Ecto neural progenitor cell (in vitro differentiated cells): ENCODE measurements around the gene INTS1.
"Not testable (repeated sequence)": the region's sequence is repeated elsewhere in the genome, so short reads cannot be mapped to it uniquely, and the experiment has no call there.

ENCODE experiments used
- DNase-seq: peaks from one replicate; pipeline ENCODE4 v3.0.0-alpha.2; 2018; ENCODE audit warnings: low spot score

INTS1 gene

DNA sequence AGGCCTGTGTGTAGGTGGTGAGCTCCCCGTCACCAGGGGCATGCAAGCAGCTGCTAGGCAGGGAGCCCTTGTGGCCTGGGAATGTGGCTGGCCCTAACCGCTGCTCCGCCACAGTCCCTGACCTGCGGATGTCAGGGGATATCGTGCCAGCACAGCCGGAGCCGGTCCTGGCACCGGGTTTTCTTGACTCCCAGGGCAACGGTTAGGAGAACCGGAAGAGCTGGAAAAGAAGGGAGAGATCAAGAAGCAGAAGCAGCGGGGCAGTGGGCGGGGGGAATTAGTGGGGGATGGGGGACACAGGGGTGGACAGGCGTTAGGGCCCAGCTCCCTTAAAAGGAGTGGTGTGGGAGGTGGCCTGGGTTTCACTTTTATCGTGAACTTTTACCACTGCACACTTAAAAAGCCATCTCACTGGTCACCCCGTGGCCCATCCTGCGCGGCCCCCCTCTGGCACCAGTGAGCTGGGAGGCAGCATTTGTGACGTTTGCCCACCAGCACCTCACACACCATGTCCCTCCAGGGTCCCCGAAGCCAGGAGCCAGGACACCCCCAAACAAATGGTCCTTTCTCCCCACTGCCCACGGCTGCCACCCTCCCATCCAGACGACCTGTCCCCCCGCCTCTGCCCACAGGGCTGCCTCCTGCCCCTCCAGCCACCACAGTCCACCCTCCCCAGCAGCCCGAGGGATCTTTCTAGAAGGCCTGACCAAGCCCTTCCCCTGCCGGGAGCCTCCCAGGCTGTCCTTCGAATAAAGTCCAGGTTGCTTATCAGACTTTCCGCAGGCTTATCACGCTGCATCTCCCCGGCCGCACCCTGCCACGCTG lies 43.2 kb downstream of the INTS1 start:
- no peak for DNase-seq

DNA sequence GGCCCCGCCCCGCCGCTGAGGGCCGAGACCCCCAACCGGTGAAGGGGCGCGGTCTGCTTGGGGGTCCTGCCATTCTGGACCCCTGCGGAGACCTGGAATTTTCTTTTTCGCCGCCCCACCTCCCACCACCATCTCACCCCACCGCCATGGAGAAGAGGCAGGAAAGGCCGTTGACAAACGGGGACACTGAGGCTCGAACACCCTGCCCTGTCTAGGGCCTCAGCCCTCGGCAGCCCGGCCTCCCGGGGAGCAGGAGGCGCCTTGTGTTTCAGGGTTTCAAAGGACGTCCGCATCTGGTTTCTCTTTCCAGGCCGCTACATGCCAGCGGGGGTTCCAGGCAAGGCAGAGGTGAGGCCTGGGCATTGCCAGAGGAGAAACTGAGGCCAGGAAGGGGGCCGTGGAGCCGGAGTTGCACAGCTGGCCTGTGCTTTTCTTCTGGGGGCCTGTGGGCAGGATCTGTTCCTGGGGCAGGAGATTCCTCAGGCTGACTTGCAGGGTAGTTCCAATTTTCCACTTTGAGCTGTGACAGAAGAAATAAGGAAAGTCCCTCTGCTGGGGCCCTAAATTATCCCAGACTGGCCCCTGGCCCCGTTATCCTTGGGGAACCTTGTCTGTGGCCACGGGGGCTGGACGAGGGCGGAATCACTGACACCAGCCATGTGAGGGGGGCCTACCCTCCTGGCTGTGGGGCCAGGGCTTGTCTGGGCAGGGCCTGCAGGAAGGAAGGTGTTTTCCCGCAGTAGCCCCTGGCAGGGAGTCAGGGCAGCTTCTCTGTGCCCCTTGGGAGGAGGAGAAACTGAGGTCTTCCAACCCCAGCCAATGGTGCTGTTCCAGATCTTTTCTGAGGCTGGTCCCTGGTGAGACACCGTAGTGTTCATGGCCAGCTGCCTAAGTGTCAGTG lies 44.0 kb downstream of the INTS1 start:
- no peak for DNase-seq

DNA sequence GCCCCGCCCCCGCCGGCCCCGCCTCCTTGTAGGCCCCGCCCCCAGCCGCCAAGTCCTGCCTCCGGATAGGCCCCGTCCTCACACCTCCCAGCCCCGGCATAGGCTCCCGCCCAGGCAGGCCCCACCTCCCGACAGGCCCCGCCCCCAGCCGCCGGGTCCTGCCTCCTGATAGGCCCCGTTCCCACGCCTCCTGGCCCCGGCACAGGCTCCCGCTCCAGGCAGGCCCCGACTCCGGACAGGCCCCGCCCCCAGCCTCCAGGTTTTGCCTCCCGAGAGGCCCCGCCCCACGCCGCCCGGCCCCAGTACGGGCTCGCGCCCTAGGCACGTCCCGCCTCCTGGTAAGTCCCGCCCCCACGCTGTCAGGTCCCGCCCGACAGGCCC lies 44.7 kb downstream of the INTS1 start:
- DNase-seq, result peak; percentile 100

DNA sequence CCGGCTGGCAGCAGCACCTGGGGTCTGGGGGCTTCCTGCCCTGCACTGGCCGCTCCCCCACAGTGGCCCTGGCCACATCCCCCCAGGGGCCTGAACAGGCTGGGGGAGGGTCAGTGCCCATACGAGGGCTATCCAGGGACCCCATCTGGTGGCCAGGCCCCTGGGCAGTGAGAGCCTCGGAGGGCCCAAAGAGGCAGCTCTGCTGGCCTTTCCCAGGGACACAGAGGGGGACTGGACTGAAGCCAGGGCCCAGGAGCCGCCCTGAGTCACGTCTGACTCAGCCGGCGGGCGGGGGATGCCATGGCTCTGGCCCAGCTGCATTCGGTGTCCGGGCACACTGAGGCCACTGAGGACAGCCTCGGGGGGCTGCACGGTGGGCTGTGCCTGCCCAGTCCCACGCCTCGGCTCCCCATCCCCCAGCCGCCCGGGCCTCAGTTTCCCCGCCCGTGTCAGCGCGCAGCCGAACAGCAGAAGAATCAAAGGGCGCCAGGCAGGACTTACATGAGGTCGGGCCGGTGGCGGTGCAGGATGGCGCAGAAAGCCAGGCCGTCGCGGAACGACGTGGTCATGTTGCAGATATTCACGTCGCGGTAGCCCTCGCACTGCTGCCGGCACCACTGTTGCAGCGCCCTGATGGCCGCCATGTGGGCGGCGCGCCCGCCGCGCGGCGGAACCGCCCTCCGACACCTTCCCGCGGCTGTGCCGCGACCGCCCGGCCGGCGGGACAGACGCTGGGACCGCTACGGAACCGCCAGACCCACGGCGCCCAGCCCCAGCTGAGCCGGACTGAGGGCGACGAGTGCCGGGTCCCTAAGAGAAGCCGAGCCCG lies 45.3 kb downstream of the INTS1 start, which contains the start of gene MICALL2:
Gene MICALL2 (minus strand): TSS at position 788 of the 829 bp plus-strand sequence. CDS start 144 bp downstream, at position 644.
- peak; percentile 66 for DNase-seq

- DNase-seq, result no peak
Observed at GRCh38 chr7:1457949-1458682, 46.1 kb downstream of the INTS1 start.

GRCh38 chr7:1457059-1457948 lies 46.9 kb downstream of the INTS1 start:
- no peak for DNase-seq

DNA sequence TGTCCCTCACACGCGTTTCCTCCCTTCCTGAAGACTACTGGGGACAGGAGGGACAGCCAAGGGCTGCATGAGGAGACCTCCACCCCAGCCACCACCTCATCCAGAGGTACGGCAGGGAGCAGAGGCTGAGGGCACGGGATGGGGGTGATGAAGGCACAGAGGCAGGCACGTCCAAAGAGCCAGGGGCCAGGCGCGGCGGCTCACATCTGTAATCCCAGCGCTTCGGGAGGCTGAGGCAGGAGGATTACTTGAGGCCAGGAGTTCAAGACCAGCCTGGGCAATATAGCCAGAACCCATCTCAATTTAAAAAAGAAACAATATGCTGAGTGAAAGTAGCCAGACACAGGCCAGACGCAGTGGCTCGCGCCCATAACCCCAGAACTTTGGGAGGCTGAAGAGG lies 48.2 kb downstream of the INTS1 start:
- no peak for DNase-seq

DNA sequence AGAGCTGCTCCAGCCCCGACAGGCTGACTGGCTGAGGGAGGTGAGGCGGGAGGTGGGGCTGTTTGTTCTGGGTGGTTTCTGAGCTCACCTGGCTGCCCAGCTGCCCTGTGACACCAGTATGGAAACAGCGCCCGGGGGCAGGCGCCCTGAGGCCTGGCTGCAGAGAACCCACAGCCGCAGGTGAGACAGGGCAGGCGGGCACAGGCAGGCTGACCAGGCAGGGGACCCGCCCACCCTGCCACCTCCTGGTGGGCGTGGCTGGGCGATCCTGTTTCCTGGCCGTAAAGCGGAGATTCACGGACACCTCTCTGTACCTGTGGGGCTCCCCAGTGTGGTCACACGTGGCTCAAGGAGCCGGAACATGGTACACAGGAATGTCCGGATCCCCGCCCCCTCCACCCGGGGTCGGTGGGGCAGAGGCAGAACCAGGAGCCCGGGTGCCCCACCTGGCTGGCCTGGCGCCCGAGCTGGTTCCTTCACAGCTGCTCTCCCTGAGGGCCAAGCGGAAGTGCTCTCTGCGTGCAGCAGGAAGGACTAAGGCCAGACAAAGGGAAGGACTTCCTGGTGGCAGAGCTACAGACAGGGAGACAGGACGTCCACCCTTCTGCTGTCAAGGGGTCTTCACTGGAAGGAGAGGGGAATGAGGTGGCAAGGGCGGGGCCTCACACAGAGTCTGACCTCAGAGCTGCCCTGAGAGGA lies 48.8 kb downstream of the INTS1 start:
- DNase-seq, result no peak

DNA sequence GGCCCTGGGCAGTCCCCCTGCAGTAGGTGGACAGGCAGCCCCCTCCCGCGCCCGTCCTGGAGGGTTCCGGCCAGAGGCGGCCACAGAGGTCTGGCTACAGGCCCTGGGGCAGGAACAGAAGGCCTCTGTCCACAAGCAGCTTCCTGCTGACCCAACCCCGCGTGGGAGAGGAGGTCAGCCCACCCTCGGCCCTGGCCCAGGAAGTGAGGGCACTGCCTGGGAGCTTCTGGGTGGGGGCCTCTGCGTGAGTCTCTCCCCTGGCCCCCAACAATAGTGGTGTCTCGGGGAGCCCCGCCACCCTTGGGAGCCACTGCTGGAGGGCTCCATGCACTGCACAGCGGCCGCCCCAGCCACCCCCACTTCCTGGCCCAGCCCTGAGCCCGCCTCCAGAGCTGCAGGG lies 49.6 kb downstream of the INTS1 start:
- DNase-seq, result no peak

GRCh38 chr7:1452205-1452604 lies 52.0 kb downstream of the INTS1 start:
- no peak for DNase-seq

DNA sequence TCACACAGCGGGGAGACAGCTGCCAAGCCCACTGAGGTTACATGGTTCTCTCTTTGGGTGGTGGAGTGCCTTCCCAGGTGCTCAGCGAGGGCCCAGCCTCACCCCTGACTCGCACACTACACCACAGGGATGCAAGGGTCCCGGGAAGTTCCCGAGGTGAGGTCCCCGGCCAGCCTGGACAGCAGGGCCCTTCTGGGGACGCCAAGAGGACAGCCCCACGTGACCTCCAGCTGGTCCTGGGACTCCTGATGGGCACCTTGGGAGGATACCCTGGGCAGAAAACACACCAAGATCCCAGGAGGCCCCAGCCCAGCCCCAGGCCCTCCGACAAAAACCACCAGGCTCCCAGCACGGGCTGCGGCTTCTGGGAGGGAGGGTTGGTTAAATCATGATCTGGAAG lies 53.2 kb downstream of the INTS1 start:
- no peak for DNase-seq

DNA sequence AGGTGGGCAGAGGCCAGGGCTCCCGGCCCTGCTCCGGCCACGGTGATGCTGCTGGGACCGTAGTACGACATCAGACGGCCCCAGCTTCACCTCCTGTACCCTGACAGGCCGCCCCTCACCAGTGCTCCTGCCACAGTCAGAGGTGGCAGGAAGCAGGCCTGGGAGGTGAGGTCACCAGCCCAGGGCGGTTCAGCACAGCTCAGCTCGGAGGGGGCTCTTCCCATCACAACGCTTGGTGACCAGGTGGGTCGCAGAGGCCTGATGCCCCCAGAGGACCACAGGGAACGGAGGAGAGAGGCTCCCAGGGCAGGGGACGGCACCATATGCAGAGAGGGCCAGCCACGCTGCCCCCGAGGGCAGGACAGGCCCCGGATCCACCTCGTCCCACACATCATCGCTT lies 53.8 kb downstream of the INTS1 start:
- DNase-seq, result no peak

- DNase-seq, result no peak
Observed at GRCh38 chr7:1449951-1450350, 54.2 kb downstream of the INTS1 start.

GRCh38 chr7:1449501-1449900 lies 54.7 kb downstream of the INTS1 start:
- no peak for DNase-seq

DNA sequence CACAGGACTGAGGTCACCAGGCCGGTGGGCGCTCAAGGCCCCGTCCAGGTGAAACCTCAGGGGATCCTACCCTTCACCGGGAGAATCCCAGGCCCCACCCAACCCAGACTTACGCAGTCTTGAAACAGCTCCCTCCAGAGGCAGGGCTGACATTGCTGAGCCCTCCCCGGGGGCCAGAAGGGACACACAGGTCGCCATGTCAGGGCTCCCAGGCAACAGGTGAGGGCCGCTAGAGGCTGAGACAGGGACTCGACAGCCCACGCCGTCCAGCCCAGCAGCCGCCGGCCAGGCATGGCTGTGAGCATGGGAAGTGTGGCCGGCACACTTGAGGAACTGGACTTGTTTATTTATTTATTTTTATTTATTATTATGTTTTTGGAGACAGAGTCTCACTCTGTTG lies 55.2 kb downstream of the INTS1 start:
- no peak for DNase-seq

DNA sequence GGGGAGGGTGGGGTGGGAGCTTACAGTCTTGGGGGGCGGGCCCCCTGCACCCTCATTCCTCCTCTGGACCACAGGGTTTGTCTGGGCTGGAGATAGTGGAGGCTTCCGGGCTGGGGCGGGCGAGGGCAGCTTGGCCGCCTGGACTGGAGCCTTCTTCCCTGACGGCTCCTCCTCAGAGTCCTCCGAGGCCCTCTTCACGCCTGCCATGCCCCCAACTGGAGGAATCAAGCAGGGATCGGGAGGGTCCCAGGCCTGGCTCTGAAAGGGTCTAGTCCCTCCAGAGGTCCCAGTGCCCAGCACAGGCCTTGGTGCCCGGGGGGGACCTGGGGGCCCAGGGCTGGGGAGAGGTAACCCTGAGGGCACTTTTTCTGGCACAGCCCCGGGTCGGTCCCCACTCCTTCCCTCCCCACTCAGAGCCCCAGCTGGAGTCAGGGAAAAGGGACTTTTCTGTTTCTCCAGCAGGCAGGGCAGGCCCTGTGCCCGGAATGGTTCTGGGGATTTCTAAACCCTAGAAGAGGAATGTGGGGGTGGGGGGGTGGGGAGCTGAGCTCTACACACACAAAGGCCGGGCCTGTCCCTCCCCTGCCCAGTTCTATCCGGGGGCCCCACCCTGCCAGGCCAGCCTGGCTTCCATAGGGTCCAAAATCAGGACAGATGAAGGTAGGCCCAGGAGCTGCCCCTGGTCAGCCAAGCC lies 56.5 kb downstream of the INTS1 start:
- no peak for DNase-seq

DNA sequence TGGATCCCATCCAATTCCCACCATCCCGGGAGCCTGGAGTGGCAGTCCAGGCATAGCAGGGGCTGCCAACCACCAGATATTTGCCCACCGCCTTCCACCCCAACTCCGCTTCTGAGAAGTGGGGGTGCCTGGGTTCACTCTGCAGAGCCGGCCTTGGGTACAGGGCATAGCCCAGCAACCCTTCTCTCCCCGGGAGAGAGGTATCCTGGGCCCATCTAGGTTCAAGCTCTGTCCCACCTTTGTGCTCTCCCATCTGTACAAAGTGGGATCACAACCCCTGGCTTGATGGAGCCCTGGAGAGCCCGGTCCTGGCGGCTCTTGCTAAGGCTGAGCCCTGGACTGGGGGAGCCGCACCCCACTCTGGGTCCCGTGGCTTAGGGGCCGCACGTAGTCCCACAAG lies 57.1 kb downstream of the INTS1 start:
- no peak for DNase-seq

DNA sequence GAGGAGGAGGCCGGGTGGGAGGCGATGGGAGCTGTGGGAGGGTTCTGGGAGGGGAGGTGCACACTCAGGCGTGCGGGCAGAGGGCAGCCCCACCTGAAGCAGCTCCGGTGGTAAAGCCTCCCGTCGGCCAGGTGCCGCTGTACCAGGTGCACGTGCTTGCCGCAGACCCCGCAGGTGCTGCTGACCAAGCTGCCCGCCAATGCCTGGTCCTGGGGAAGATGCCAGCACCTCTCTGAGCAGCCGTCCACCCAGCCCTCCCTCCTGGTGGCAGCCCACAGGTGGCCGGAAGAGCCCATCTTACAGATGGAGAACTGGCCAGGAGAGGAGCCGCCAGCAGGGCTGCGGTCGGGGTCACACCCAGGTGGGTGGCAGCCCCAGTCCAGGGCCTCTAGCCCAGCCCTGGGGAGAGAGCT lies 57.6 kb downstream of the INTS1 start:
- no peak for DNase-seq

GRCh38 chr7:1446026-1446425 lies 58.2 kb downstream of the INTS1 start:
- DNase-seq, result not testable (repeated sequence)
